GM19463 (cell line): ENCODE results near the gene KRT81.
"Not testable (repeated sequence)": the region's sequence is repeated elsewhere in the genome, so short reads cannot be mapped to it uniquely, and the experiment has no call there.

Source experiments
- ATAC-seq: cut with Tn5 transposase; IDR thresholded peaks from one replicate; pipeline ENCODE4 v1.9.1; 2021; ENCODE audit warnings: mild to moderate bottlenecking, moderate library complexity; ENCODE audit not compliant: unreplicated experiment

KRT81 gene

GRCh38 chr12:52278575-52279421, 12.5 kb downstream of the KRT81 start:
- no peak for ATAC-seq

- ATAC-seq, result no peak
Measured at GRCh38 chr12:52277486-52278245, 13.7 kb downstream of the KRT81 start.

- no peak for ATAC-seq
Measured at GRCh38 chr12:52275686-52276085, 15.6 kb downstream of the KRT81 start.

- no peak for ATAC-seq
Measured at GRCh38 chr12:52274521-52275120, 16.7 kb downstream of the KRT81 start, which contains the start of gene KRT86. KRT86 (plus strand) TSS chr12:52274645; CDS start chr12:52301917, 27,272 bp downstream.

- ATAC-seq, result no peak
Measured at GRCh38 chr12:52271158-52271557, 20.2 kb downstream of the KRT81 start.

GRCh38 chr12:52270541-52271070, 20.7 kb downstream of the KRT81 start:
- ATAC-seq, result no peak

- ATAC-seq, result no peak
Measured at GRCh38 chr12:52268212-52268611, 23.1 kb downstream of the KRT81 start.

GRCh38 chr12:52267699-52268098, 23.6 kb downstream of the KRT81 start:
- ATAC-seq, result no peak

GRCh38 chr12:52267266-52267665, 24.1 kb downstream of the KRT81 start:
- no peak for ATAC-seq

- no peak for ATAC-seq
Measured at GRCh38 chr12:52266514-52266913, 24.8 kb downstream of the KRT81 start.

GRCh38 chr12:52264435-52264825, 26.9 kb downstream of the KRT81 start:
- ATAC-seq, result no peak

GRCh38 chr12:52263761-52264434, 27.4 kb downstream of the KRT81 start:
- no peak for ATAC-seq

GRCh38 chr12:52262286-52262685, 29.0 kb downstream of the KRT81 start:
- ATAC-seq, result no peak

GRCh38 chr12:52261208-52261484, 30.2 kb downstream of the KRT81 start:
- no peak for ATAC-seq

- no peak for ATAC-seq
Measured at GRCh38 chr12:52260361-52261207, 30.8 kb downstream of the KRT81 start.

- ATAC-seq, result no peak
Measured at GRCh38 chr12:52259657-52260243, 31.6 kb downstream of the KRT81 start.

- ATAC-seq, result no peak
Measured at GRCh38 chr12:52258335-52258901, 32.9 kb downstream of the KRT81 start.

GRCh38 chr12:52257922-52258321, 33.4 kb downstream of the KRT81 start:
- ATAC-seq, result not testable (repeated sequence)

GRCh38 chr12:52257074-52257551, 34.2 kb downstream of the KRT81 start:
- ATAC-seq, result no peak
